ENCODE results near the gene NMNAT3. TPM values are rescaled to one million over a fixed set of nuclear protein-coding genes. Genes with fewer than 3 reads are reported as not detected.

Gene NMNAT3
- polyA plus RNA-seq, 2 of the 4 experiments (the other 2 are of a cell fraction) = 1.2 to 2.9 TPM

- CTCF ChIA-PET = no interaction called here
- Histone ChIP-seq H3K4me3 (no peak overlapping the region), H3K4me2 (no peak overlapping the region), H3K27ac (no peak overlapping the region), H3K9me3 (no peaks in the 10 kb centered on the region), H3K4me1 (no peaks in the 10 kb centered on the region)
- TF ChIP-seq RCOR1 (IDR thresholded peaks at IDR 0.05; ENCODE audit: low read depth, low read length) (no peak), EHF (CRISPR knock-in tag; IDR thresholded peaks at IDR 0.05) (no peak), RARB (CRISPR knock-in tag; IDR thresholded peaks at IDR 0.05) (no peak), KDM5A (IDR thresholded peaks at IDR 0.05) (no peak), FOSB (CRISPR knock-in tag; IDR thresholded peaks at IDR 0.05) (no peak), KDM1A (IDR thresholded peaks at IDR 0.05; ENCODE audit: low read depth) (no peak), SMC3 (IDR thresholded peaks at IDR 0.05) (no peak), FOXS1 (CRISPR knock-in tag; IDR thresholded peaks at IDR 0.05) (no peak), RNF2 (IDR thresholded peaks at IDR 0.05; ENCODE audit: borderline replicate concordance, low read depth) (no peak), HOXA7 (CRISPR knock-in tag; IDR thresholded peaks at IDR 0.05) (no peak), HOXB5 (CRISPR knock-in tag; IDR thresholded peaks at IDR 0.05) (no peak), HDAC2 (IDR thresholded peaks at IDR 0.05) (no peak), GATA3 (IDR thresholded peaks at IDR 0.05; ENCODE audit: borderline replicate concordance) (no peak), EHMT2 (IDR thresholded peaks at IDR 0.05; ENCODE audit: low read depth) (no peak)
- TF ChIP-seq, protein P1, sequence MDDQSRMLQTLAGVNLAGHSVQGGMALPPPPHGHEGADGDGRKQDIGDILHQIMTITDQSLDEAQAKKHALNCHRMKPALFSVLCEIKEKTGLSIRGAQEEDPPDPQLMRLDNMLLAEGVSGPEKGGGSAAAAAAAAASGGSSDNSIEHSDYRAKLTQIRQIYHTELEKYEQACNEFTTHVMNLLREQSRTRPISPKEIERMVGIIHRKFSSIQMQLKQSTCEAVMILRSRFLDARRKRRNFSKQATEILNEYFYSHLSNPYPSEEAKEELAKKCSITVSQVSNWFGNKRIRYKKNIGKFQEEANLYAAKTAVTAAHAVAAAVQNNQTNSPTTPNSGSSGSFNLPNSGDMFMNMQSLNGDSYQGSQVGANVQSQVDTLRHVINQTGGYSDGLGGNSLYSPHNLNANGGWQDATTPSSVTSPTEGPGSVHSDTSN (IDR thresholded peaks at IDR 0.05) = no peak
- TF ChIP-seq, protein P2, sequence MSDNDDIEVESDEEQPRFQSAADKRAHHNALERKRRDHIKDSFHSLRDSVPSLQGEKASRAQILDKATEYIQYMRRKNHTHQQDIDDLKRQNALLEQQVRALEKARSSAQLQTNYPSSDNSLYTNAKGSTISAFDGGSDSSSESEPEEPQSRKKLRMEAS (IDR thresholded peaks at IDR 0.05) = no peak
- TF ChIP-seq, protein P3, sequence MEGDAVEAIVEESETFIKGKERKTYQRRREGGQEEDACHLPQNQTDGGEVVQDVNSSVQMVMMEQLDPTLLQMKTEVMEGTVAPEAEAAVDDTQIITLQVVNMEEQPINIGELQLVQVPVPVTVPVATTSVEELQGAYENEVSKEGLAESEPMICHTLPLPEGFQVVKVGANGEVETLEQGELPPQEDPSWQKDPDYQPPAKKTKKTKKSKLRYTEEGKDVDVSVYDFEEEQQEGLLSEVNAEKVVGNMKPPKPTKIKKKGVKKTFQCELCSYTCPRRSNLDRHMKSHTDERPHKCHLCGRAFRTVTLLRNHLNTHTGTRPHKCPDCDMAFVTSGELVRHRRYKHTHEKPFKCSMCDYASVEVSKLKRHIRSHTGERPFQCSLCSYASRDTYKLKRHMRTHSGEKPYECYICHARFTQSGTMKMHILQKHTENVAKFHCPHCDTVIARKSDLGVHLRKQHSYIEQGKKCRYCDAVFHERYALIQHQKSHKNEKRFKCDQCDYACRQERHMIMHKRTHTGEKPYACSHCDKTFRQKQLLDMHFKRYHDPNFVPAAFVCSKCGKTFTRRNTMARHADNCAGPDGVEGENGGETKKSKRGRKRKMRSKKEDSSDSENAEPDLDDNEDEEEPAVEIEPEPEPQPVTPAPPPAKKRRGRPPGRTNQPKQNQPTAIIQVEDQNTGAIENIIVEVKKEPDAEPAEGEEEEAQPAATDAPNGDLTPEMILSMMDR (IDR thresholded peaks at IDR 0.05) = no peak
- TF ChIP-seq, protein P4, sequence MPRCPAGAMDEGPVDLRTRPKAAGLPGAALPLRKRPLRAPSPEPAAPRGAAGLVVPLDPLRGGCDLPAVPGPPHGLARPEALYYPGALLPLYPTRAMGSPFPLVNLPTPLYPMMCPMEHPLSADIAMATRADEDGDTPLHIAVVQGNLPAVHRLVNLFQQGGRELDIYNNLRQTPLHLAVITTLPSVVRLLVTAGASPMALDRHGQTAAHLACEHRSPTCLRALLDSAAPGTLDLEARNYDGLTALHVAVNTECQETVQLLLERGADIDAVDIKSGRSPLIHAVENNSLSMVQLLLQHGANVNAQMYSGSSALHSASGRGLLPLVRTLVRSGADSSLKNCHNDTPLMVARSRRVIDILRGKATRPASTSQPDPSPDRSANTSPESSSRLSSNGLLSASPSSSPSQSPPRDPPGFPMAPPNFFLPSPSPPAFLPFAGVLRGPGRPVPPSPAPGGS (IDR thresholded peaks at IDR 0.05) = no peak
- WGBS (ENCODE audit: missing lambda C conversion rate) = 32% methylated on average over 3 of the region's 5 CpGs
- DNase-seq (ENCODE audit: low read depth in 1 of 2, low spot score in 1 of 2) (no peak), ATAC-seq (no peak), FAIRE-seq (no peak)
- POLR2A ChIA-PET = no interaction called here
These were observed 129.0 kb downstream of the NMNAT3 start for GRCh38 chr3:139548801-139549200.

GRCh38 chr3:139547666-139548065 is 130.1 kb downstream of the NMNAT3 start:
- no peak for DNase-seq (ENCODE audit: low read depth in 1 of 2, low spot score in 1 of 2)
- TF ChIP-seq, protein P5, sequence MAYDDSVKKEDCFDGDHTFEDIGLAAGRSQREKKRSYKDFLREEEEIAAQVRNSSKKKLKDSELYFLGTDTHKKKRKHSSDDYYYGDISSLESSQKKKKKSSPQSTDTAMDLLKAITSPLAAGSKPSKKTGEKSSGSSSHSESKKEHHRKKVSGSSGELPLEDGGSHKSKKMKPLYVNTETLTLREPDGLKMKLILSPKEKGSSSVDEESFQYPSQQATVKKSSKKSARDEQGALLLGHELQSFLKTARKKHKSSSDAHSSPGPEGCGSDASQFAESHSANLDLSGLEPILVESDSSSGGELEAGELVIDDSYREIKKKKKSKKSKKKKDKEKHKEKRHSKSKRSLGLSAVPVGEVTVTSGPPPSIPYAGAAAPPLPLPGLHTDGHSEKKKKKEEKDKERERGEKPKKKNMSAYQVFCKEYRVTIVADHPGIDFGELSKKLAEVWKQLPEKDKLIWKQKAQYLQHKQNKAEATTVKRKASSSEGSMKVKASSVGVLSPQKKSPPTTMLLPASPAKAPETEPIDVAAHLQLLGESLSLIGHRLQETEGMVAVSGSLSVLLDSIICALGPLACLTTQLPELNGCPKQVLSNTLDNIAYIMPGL (CRISPR knock-in tag; IDR thresholded peaks at IDR 0.05; ENCODE audit: borderline replicate concordance) = no peak
- TF ChIP-seq FOXS1 (CRISPR knock-in tag; IDR thresholded peaks at IDR 0.05) (no peak), ZFP36 (IDR thresholded peaks at IDR 0.05; ENCODE audit: borderline replicate concordance, partially characterized antibody) (no peak)
- POLR2A ChIA-PET = no interaction called here
- CTCF ChIA-PET = no interaction called here
- FAIRE-seq = no peak
- ATAC-seq = no peak
- Histone ChIP-seq H3K27ac (no peak overlapping the region), H3K4me3 (no peak overlapping the region), H3K9me3 (no peaks in the 10 kb centered on the region), H3K4me2 (no peak overlapping the region), H3K4me1 (no peaks in the 10 kb centered on the region)

All from A549 (cell line).